KOPT-K1 (cell line): ENCODE data around the gene RLN1.
A peak's percentile ranks its signal among the peaks of the same experiment; 100 is the strongest.
"Not testable (repeated sequence)": the region's sequence is repeated elsewhere in the genome, so short reads cannot be mapped to it uniquely, and the experiment has no call there.

Experiments
- H3K27ac ChIP-seq: fragments of 200-600 bp; sonication (generic); 2 replicates; pipeline ENCODE4 v1.5.1; 2016; ENCODE audit warnings: antibody characterized with exemption, mild to moderate bottlenecking, low read depth, low read length; ENCODE audit not compliant: poor library complexity, severe bottlenecking
- H3K36me3 ChIP-seq: fragments of 200-600 bp; sonication (generic); 2 replicates; pipeline ENCODE4 v1.5.1; 2017; ENCODE audit warnings: antibody characterized with exemption, mild to moderate bottlenecking, low read length, moderate library complexity; ENCODE audit not compliant: insufficient read depth
- H3K9me3 ChIP-seq: fragments of 200-600 bp; sonication (generic); 2 replicates; pipeline ENCODE4 v1.5.1; 2017; ENCODE audit warnings: antibody characterized with exemption, low read length, mild to moderate bottlenecking; ENCODE audit not compliant: insufficient read depth, poor library complexity, severe bottlenecking

RLN1 gene

GRCh38 chr9:5354184-5354583 is 14.5 kb upstream of the RLN1 start:
- H3K36me3 ChIP-seq: no peaks in the 10 kb centered on the region
- H3K27ac ChIP-seq: no peak overlapping the region
- H3K9me3 ChIP-seq: peaks cover 6% of the 10 kb centered on the region

- Histone ChIP-seq H3K36me3 (no peaks in the 10 kb centered on the region), H3K27ac (no peak overlapping the region), H3K9me3 (peaks cover 16% of the 10 kb centered on the region)
Observed at GRCh38 chr9:5352637-5353248, 13.1 kb upstream of the RLN1 start.

GRCh38 chr9:5336688-5337087 is 3.0 kb downstream of the RLN1 start:
- Histone ChIP-seq H3K36me3 (no peaks in the 10 kb centered on the region), H3K9me3 (no peaks in the 10 kb centered on the region), H3K27ac (peak overlapping the region; percentile 19)

GRCh38 chr9:5331276-5331675 is 8.4 kb downstream of the RLN1 start:
- not testable (repeated sequence) for H3K27ac ChIP-seq, H3K36me3 ChIP-seq

GRCh38 chr9:5326893-5327548 is 12.7 kb downstream of the RLN1 start:
- Histone ChIP-seq H3K27ac (no peak overlapping the region), H3K9me3 (no peaks in the 10 kb centered on the region), H3K36me3 (no peaks in the 10 kb centered on the region)

More at GRCh38 chr9:5331276-5331675, 8.4 kb downstream of the RLN1 start:
- not testable (repeated sequence) for H3K9me3 ChIP-seq

- no peaks in the 10 kb centered on the region for H3K36me3 ChIP-seq
- H3K27ac ChIP-seq: no peak overlapping the region
- H3K9me3 ChIP-seq: no peaks in the 10 kb centered on the region
Observed at GRCh38 chr9:5326187-5326586, 13.5 kb downstream of the RLN1 start.

GRCh38 chr9:5321601-5322000 is 18.1 kb downstream of the RLN1 start:
- not testable (repeated sequence) for H3K9me3 ChIP-seq, H3K27ac ChIP-seq, H3K36me3 ChIP-seq

GRCh38 chr9:5321058-5321457 is 18.6 kb downstream of the RLN1 start:
- no peak overlapping the region for H3K27ac ChIP-seq
- H3K9me3 ChIP-seq: no peaks in the 10 kb centered on the region
- no peaks in the 10 kb centered on the region for H3K36me3 ChIP-seq

- H3K27ac ChIP-seq, H3K36me3 ChIP-seq: not testable (repeated sequence)
- peaks cover 22% of the 10 kb centered on the region for H3K9me3 ChIP-seq
Observed at GRCh38 chr9:5316406-5316805, 23.3 kb downstream of the RLN1 start.

GRCh38 chr9:5315187-5315923 is 24.3 kb downstream of the RLN1 start:
- Histone ChIP-seq H3K9me3 (peaks cover 22% of the 10 kb centered on the region), H3K36me3 (no peaks in the 10 kb centered on the region), H3K27ac (no peak overlapping the region)

GRCh38 chr9:5310851-5311250 is 28.8 kb downstream of the RLN1 start:
- Histone ChIP-seq H3K9me3 (peaks cover 21% of the 10 kb centered on the region), H3K36me3 (no peaks in the 10 kb centered on the region), H3K27ac (no peak overlapping the region)

GRCh38 chr9:5305741-5306140 is 33.9 kb downstream of the RLN1 start:
- no peaks in the 10 kb centered on the region for H3K9me3 ChIP-seq
- H3K27ac ChIP-seq: no peak overlapping the region
- H3K36me3 ChIP-seq: no peaks in the 10 kb centered on the region

- H3K9me3 ChIP-seq, H3K27ac ChIP-seq, H3K36me3 ChIP-seq: not testable (repeated sequence)
Observed at GRCh38 chr9:5303840-5304795, 35.6 kb downstream of the RLN1 start, which contains the start of gene RLN2. Gene RLN2, minus strand, starts transcription at chr9:5304716. Its CDS starts 136 bp downstream, at chr9:5304580.

GRCh38 chr9:5301544-5301943 is 38.1 kb downstream of the RLN1 start:
- Histone ChIP-seq H3K9me3 (no peaks in the 10 kb centered on the region), H3K36me3 (no peaks in the 10 kb centered on the region), H3K27ac (no peak overlapping the region)

GRCh38 chr9:5292141-5292540 is 47.5 kb downstream of the RLN1 start:
- no peak overlapping the region for H3K27ac ChIP-seq
- H3K36me3 ChIP-seq: no peaks in the 10 kb centered on the region
- no peaks in the 10 kb centered on the region for H3K9me3 ChIP-seq
